Measurements from ENCODE around the gene THSD1.
"Not testable (repeated sequence)": the region's sequence is repeated elsewhere in the genome, so short reads cannot be mapped to it uniquely, and the experiment has no call there.

The THSD1 gene

DNA sequence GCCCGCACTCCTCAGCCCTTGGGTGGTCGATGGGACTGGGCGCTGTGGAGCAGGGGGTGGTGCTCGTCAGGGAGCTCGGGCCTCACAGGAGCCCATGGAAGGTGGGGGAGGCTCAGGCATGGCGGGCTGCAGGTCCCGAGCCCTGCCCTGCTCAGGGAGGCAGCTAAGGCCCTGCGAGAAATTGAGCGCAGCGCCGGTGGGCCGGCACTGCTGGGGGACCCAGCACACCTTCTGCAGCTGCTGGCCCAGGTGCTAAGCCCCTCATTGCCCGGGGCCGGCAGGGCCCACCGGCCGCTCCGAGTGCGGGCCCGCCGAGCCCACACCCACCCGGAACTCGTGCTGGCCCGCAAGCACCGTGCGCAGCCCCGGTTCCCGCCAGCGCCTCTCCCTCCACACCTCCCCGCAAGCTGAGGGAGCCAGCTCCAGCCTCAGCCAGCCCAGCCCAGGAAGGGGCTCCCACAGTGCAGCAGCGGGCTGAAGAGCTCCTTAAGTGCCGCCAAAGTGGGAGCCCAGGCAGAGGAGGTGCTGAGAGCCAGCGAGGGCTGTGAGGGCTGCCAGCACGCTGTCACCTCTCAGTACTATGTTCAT, 2.2 kb upstream of the THSD1 start:
- DNase-seq: not testable (repeated sequence)

DNA sequence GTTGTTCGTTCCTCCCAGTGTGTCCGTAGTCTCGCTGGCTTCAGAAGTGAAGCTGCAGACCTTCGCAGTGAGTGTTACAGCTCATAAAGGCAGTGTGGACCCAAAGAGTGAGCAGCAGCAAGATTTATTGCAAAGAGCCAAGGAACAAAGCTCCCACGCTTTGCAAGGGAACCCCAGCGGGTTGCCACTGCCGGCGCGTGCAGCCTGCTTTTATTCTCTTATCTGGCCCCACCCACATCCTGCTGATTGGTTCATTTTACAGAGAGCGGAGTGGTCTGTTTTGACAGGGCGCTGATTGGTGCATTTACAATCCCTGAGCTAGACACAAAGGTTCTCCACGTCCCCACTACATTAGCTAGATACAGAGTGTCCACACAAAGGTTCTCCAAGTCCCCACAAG, 1.5 kb upstream of the THSD1 start:
- not testable (repeated sequence) for DNase-seq

DNA sequence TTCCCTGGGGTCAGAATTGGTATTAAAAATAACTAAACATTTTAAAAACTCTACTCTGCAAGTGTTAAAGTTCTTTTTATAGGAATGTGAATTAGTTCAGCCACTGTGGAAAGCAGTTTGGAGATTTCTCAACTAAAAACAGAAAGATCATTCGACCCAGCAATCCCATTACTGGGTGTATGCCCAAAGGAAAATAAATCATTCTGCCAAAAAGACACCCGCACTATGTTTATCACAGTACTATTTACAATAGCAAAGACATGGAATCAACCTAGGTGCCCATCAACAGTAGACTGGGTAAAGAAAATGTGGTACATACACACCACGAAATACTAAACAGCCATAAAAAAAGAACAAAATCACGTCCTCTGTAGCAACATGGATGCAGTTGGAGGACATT, 657 bp upstream of the THSD1 start:
- DNase-seq: no peak

- DNase-seq: no peak
Observed at GRCh38 chr13:52405369-52405766, 604 bp downstream of the THSD1 start.

DNA sequence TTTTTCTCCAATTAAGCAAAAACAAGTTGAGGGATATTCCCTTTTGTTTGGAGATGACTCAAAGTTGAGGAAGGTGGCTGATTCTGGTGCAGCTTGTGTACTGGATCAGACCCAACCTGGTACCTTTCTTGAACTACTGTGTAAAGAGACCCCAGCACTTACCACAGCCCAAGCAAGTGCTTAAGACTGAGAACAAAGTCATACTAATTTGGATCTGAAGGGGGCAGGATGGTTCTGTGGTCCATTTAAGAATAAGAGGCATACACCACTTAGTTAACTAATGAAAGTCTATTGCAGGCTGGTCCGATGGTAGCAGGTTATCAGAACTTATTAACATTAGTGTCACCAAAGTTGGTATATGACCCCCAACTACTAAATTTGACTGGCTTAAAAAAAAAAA, 6.3 kb downstream of the THSD1 start:
- DNase-seq: no peak

DNA sequence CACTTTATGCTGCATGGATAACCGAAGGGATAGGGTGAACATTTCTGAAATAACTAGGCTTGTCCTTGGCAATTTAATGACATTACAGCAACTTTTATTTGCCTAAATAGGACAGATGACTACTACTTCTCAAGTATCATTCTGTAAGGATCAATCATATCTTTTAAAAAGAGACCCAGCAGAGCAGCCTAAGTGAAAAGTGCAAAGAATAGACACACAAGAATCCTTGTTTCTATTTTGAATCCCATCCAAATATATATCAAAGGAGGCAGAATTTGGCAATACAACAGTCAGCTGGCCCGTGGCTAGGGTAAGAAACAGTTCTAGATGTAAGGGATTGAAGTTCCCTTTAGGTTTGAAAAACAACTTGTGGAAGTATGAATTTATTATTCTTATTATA, 6.9 kb downstream of the THSD1 start:
- DNase-seq: no peak

- no peak for DNase-seq
Observed at GRCh38 chr13:52395704-52396103, 10.3 kb downstream of the THSD1 start.

DNA sequence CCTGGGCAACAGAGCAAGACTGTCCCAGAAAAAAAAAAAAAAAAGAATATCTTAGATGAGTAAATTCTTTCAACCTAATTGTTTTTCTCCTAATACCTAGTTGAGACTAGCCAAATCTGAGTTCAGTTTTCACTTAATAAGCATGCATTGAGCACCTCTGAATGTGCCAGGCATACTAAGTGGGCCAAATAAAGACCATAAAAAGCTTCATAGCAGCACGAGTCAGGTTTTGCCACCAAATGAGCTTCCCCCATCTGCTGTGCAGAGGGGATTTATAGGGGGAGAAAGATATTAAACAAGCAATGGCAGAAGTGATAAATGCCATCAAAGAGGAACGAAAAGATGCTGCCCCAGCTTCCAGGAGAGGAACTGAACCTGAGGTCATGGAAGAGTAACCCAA, 11.4 kb downstream of the THSD1 start:
- no peak for DNase-seq

- no peak for DNase-seq
Observed at GRCh38 chr13:52393572-52394357, 12.2 kb downstream of the THSD1 start.

DNA sequence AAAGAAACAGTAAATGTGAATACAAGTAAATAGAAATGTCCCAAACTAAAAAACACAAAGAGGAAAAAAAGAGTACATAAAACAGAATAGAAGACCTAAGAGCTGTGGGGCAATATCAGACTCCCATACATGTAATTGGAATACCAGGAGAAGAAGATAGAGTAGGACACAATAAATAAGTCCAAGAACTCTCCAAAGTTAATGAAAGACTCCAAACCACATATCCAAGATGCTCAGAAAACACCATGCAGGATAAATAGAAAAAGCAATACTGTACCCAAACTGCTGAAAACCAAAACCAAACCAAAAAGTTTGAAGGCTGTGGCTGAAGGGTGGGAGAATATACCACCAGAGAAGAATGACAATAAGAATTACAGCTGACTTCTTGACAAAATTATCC, 18.3 kb downstream of the THSD1 start:
- DNase-seq: no peak

- DNase-seq: no peak
Observed at GRCh38 chr13:52385870-52386269, 20.1 kb downstream of the THSD1 start.

DNA sequence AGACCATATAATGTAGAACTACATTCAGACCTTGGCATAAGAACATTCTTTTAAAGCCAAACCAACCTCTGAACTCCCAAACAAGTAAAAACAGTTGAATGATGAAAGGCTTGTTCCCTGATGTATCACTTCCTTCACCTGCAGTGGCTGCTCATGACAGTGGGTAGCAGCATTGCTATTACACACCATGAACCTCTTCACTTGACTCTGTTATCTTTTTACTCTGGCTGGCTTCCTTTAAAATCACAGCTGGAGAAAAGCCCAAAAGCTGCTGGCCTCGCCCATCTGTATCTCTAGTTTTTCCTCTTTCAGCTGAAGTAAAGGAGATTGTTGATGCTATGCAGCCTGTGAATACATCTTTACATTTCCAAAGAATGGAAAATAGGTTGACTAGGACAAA, 22.6 kb downstream of the THSD1 start:
- no peak for DNase-seq

GRCh38 chr13:52378312-52378711, 27.7 kb downstream of the THSD1 start:
- no peak for DNase-seq

- DNase-seq: no peak
Observed at GRCh38 chr13:52377898-52378297, 28.1 kb downstream of the THSD1 start.

- no peak for DNase-seq
Observed at GRCh38 chr13:52374873-52375411, 31.0 kb downstream of the THSD1 start.

- no peak for DNase-seq
Observed at GRCh38 chr13:52374389-52374788, 31.6 kb downstream of the THSD1 start.

DNA sequence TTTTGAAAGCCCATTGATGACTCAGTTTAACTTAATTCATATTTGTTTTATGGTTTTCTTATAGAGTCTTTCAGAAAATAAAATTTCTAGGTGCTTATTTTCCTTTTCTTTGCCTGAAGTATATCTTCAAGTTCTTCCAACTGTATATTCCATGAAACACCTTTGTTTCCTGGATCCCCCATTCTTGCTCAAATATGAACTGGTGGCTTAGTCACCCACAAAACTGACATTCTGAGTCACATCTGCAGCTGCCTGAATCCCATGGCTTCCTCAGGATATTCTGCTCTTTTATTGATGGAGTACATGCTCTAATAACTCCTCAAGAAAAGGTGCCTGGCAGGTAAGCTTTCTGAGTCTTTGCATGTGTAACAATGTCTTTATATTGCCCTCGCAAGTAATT, 32.7 kb downstream of the THSD1 start:
- DNase-seq: not testable (repeated sequence)

DNA sequence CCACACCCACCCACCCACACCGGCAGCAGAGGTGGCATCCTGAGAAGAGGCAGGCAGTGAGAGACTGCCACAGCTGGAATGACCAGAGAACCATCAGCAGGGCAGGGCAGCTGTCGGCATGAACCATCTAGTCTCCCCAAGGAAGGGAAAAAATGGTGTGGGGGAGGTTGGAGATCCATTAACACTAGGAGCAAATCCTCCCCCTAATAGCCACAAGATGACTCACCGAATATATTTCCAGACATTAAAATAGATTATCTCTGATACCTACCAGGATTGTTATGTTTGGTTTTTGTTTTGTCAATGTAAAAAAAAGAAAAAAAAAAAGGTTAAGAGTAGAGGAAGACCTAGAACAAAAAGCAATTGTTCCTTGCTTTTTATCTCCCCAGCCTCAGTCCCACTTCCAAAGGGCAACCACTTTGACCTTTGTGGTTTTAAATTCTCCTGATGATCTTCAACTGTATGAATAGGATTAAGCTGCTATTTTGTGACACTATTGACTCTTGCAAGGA, 34.2 kb downstream of the THSD1 start:
- DNase-seq: no peak

- no peak for DNase-seq
Observed at GRCh38 chr13:52366291-52366690, 39.7 kb downstream of the THSD1 start.

DNA sequence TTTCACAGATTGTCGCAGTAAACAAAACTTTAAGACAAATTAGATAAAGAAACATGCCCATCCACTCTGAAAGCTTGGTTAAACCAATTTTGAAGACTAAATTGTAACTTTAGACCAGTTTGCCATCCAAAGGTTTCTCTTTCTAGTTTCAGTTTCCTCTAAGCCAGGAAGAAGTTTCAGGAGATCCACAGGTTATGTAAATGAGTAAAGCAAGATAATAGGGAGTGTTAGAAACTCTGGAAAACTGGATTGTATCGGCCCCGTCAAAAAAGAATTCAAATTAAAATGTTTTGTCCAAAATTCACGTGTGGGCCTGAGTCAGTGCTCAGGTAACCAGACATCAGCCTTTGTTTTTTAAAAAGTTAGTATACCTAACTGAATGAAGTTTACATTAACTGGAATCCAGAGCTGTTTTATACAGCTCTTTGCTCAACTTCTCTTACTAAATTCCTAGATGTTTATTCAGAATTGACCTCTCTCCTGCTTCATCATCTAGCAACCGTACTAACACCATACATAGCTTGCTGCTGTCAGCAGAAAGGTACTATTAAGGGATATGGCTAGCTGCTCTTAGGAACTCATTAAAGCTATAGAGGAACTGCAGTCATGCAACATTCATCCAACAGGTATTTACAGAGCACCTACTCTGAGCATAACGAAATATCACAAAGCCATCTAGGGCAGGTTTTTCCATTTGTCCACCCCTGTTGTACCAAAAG, 43.6 kb downstream of the THSD1 start:
- DNase-seq: not testable (repeated sequence)

GRCh38 chr13:52361225-52361624, 44.7 kb downstream of the THSD1 start:
- DNase-seq: no peak

DNA sequence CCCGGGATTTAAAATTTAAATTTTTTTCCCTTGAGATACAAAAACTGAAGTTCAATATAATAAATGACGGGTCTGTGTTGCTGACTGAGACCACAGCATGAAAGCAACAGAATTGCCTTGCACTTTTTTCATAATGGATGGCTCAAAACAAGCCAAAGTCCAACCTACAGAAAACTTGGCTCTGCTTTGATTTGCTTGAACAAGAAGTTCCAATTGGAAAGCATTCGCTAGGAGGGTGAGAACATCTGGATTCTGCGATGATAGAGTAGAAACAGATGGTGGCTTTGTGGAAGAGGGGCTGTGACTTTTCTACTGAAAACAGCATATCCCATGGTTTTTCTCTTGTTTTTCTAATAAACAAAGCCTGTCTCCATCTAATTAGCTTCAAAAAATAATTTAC, 46.4 kb downstream of the THSD1 start:
- no peak for DNase-seq

- no peak for DNase-seq
Observed at GRCh38 chr13:52356327-52356726, 49.6 kb downstream of the THSD1 start.

- no peak for DNase-seq
Observed at GRCh38 chr13:52353193-52353592, 52.8 kb downstream of the THSD1 start.

Measured in cerebellar nuclear complex (tissue), 1 donor.